WTC11 (cell line): ENCODE data around the gene GORASP1. TPM values are rescaled to one million over a fixed set of nuclear protein-coding genes. Genes with fewer than 3 reads are reported as not detected.

Experiments
- ATAC-seq: fragments of 200-7000 bp; cut with Tn5 transposase; 2 replicates; pipeline ENCODE4 v1.10.0; 2021; ENCODE audit warnings: mild to moderate bottlenecking, moderate library complexity
- CTCF ChIA-PET: fragments of 300-600 bp; sonication (Branson Sonifier 250); formaldehyde crosslinking; loops from one replicate; lab custom pipeline; 2021; ENCODE audit warnings: antibody characterized with exemption; lab: Charles Lee
- POLR2A ChIA-PET: fragments of 350-600 bp; sonication (Branson Sonifier 250); formaldehyde crosslinking; loops from one replicate; lab custom pipeline; 2021; ENCODE audit warnings: antibody characterized with exemption; lab: Charles Lee
- DNase-seq: peaks from one replicate; pipeline ENCODE4 v3.0.0; 2021; ENCODE audit warnings: low spot score
- H3K27ac Mint-ChIP-seq: 2 replicates; pipeline ENCODE4 v1.8.0; 2021; ENCODE audit warnings: mixed read lengths
- H3K27me3 Mint-ChIP-seq: 2 replicates; pipeline ENCODE4 v1.8.0; 2021; ENCODE audit warnings: low read depth, mild to moderate bottlenecking, moderate library complexity, mixed read lengths
- H3K36me3 Mint-ChIP-seq: 2 replicates; pipeline ENCODE4 v1.8.0; 2021; ENCODE audit warnings: mixed read lengths
- H3K4me1 Mint-ChIP-seq: 2 replicates; pipeline ENCODE4 v1.8.0; 2022; ENCODE audit warnings: mixed read lengths
- H3K4me3 Mint-ChIP-seq: 2 replicates; pipeline ENCODE4 v1.8.0; 2021; ENCODE audit warnings: mild to moderate bottlenecking, moderate library complexity, mixed read lengths
- H3K9me3 Mint-ChIP-seq: 2 replicates; pipeline ENCODE4 v1.8.0; 2021; ENCODE audit warnings: mixed read lengths
- CBFB ChIP-seq: sonication (generic); formaldehyde crosslinking; IDR thresholded peaks from 2 replicates; pipeline ENCODE4 v1.8.1; 2022; ENCODE audit warnings: mild to moderate bottlenecking, low read depth, missing genetic modification reagents
- ELF4 ChIP-seq: sonication (generic); formaldehyde crosslinking; IDR thresholded peaks from 2 replicates; pipeline ENCODE4 v1.8.1; 2022; ENCODE audit warnings: low read depth, mild to moderate bottlenecking, moderate library complexity, missing genetic modification reagents
- GABPB1 ChIP-seq: sonication (generic); formaldehyde crosslinking; IDR thresholded peaks from 2 replicates; pipeline ENCODE4 v1.8.1; 2023; ENCODE audit warnings: mild to moderate bottlenecking, missing genetic modification reagents
- GTF2I ChIP-seq: fragments of 250-450 bp; sonication (Bioruptor Pico); conservative IDR thresholded peaks from 2 replicates; pipeline ENCODE4 v1.4.0; 2021; ENCODE audit warnings: mild to moderate bottlenecking
- JUN ChIP-seq: sonication (generic); formaldehyde crosslinking; IDR thresholded peaks from 2 replicates; pipeline ENCODE4 v1.8.0; 2023; ENCODE audit warnings: mild to moderate bottlenecking, missing genetic modification reagents
- KAT7 ChIP-seq: sonication (generic); formaldehyde crosslinking; IDR thresholded peaks from 2 replicates; pipeline ENCODE4 v1.8.1; 2023; ENCODE audit warnings: missing genetic modification reagents, mild to moderate bottlenecking, borderline replicate concordance
- NFE2L1 ChIP-seq: sonication (generic); formaldehyde crosslinking; IDR thresholded peaks from 2 replicates; pipeline ENCODE4 v1.8.1; 2023; ENCODE audit warnings: missing genetic modification reagents
- NFYB ChIP-seq: sonication (generic); formaldehyde crosslinking; conservative IDR thresholded peaks from 2 replicates; pipeline ENCODE4 v1.8.0; 2022; ENCODE audit warnings: low read depth, missing genetic modification reagents
- SP1 ChIP-seq: sonication (generic); formaldehyde crosslinking; conservative IDR thresholded peaks from 2 replicates; pipeline ENCODE4 v1.8.1; 2022; ENCODE audit warnings: missing genetic modification reagents
- ZNF138 ChIP-seq: sonication (generic); formaldehyde crosslinking; conservative IDR thresholded peaks from 2 replicates; pipeline ENCODE4 v1.8.1; 2022; ENCODE audit warnings: mild to moderate bottlenecking, moderate library complexity, missing genetic modification reagents
- ZNF263 ChIP-seq: sonication (generic); formaldehyde crosslinking; IDR thresholded peaks from 2 replicates; pipeline ENCODE4 v1.8.1; 2022; ENCODE audit warnings: low read depth, mild to moderate bottlenecking, moderate library complexity, missing genetic modification reagents
- ZNF317 ChIP-seq: sonication (generic); formaldehyde crosslinking; IDR thresholded peaks from 2 replicates; pipeline ENCODE4 v1.8.1; 2023; ENCODE audit warnings: low read depth, mild to moderate bottlenecking, moderate library complexity, missing genetic modification reagents, borderline replicate concordance
- ZNF396 ChIP-seq: fragments of 250-450 bp; sonication (Bioruptor Pico); IDR thresholded peaks from 2 replicates; pipeline ENCODE4 v1.8.0; 2021; ENCODE audit warnings: mild to moderate bottlenecking, moderate library complexity, borderline replicate concordance
- ZNF416 ChIP-seq: fragments of 250-450 bp; sonication (Bioruptor Pico); IDR thresholded peaks from 2 replicates; pipeline ENCODE4 v1.9.0; 2021; ENCODE audit warnings: mild to moderate bottlenecking, inconsistent platforms
- ZNF671 ChIP-seq: fragments of 250-450 bp; sonication (Bioruptor Pico); IDR thresholded peaks from 2 replicates; pipeline ENCODE4 v1.8.0; 2021; ENCODE audit warnings: mild to moderate bottlenecking
- total RNA-seq: library from RNA; stranded (reverse); gene quantifications from 3 replicates; pipeline ENCODE4 v1.2.3, GENCODE V29; 2021
- TF ChIP-seq, protein P1 (sequence below): fragments of 250-450 bp; sonication (Bioruptor Pico); IDR thresholded peaks from 2 replicates; pipeline ENCODE4 v1.9.0; 2021; ENCODE audit warnings: mild to moderate bottlenecking
- TF ChIP-seq, protein P2 (sequence below): sonication (generic); formaldehyde crosslinking; IDR thresholded peaks from 2 replicates; pipeline ENCODE4 v1.8.1; 2023; ENCODE audit warnings: mild to moderate bottlenecking, missing genetic modification reagents, moderate library complexity
- TF ChIP-seq, protein P3 (sequence below): sonication (generic); formaldehyde crosslinking; conservative IDR thresholded peaks from 2 replicates; pipeline ENCODE4 v1.8.1; 2022; ENCODE audit warnings: mild to moderate bottlenecking, missing genetic modification reagents
- TF ChIP-seq, protein P4 (sequence below): fragments of 250-450 bp; sonication (Bioruptor Pico); IDR thresholded peaks from 2 replicates; pipeline ENCODE4 v1.8.0; 2021; ENCODE audit warnings: mild to moderate bottlenecking
- TF ChIP-seq, protein P5 (sequence below): sonication (generic); formaldehyde crosslinking; IDR thresholded peaks from 2 replicates; pipeline ENCODE4 v1.8.0; 2022; ENCODE audit warnings: mild to moderate bottlenecking, missing genetic modification reagents
- TF ChIP-seq, protein P6 (sequence below): fragments of 250-450 bp; sonication (Bioruptor Pico); conservative IDR thresholded peaks from 2 replicates; pipeline ENCODE4 v1.9.0; 2021; ENCODE audit warnings: mild to moderate bottlenecking
- TF ChIP-seq, protein P7 (sequence below): fragments of 250-450 bp; sonication (Bioruptor Pico); IDR thresholded peaks from 2 replicates; pipeline ENCODE4 v1.9.0; 2021; ENCODE audit warnings: moderate library complexity, mild to moderate bottlenecking, inconsistent platforms, borderline replicate concordance

GORASP1 gene
- total RNA-seq, 1 experiment from 2014 or later: 47.4 TPM

DNA sequence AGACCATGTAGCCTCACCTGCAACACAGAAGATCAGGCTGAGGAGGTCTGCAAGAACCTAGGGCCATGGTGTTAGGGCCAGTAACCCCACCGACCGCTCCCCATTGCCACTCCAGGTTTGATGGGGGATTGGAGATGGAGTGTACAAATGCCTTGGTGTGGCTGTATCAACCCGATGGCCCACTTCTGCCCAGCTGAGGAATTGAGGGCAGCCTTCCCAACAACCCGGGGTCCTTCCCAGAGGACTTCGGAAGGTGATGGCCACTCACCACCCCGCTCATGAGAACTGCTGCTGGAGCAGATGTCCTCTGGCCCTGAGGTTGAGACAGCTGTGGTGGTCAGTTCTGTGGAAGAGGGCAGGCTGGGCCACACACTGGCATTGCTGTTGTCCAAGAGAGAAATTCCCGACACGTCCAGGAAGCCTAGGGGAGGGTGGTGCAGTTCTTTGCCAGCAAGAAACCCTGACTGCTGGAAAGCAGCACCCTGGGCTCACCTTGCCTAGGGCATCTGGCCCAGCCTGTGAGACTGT is 8.9 kb downstream of the GORASP1 start:
- CTCF ChIA-PET: no interaction called here

DNA sequence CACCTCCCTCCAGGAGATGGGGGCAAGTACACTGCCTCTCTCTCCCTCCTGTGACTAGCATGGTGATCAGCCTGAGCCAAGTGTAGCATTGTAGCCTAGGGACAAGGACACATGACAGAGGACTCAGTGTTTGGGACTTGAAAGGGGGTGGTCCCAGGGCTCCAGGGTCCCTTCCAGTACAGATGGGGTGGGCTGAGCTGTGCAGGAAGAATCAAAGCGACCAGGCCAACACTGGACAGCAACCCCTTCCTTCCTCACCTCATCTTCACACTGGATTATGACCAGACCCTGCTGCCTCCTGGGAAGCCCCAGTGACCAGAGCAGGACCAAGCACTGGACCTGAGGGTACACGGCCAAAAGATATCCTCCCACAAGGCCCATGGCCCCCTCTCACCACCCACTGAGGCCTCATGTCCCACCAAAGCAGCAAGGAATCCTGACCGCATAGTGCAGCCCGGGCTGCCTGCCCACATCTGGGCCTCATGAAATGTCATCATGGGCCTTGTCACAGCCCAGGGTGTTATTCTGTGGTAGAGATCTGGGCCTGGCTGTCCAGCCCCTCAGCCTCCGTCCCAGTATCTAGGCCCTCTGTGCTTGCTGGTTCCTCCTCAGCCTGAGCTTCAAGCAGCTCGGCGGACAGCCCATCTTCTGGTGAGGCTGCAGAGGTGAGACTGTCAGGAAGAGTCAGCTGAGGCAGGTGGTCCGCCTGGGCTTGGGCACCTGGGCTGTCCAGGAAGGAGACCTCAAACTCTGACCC is 9.5 kb downstream of the GORASP1 start:
- DNase-seq: no peak
- Mint-ChIP-seq H3K27me3 (no peaks in the 10 kb centered on the region), H3K4me1 (no peaks in the 10 kb centered on the region), H3K4me3 (no peak overlapping the region), H3K9me3 (no peaks in the 10 kb centered on the region), H3K36me3 (peaks cover 46% of the 10 kb centered on the region), H3K27ac (no peak overlapping the region)
- TF ChIP-seq ZNF671 (CRISPR knock-in tag) (no peak), NFE2L1 (CRISPR knock-in tag) (no peak), ZNF138 (CRISPR knock-in tag) (no peak), ZNF317 (CRISPR knock-in tag) (no peak), ELF4 (CRISPR knock-in tag) (no peak), NFYB (no peak), ZNF263 (no peak), GTF2I (CRISPR knock-in tag) (no peak)
- TF ChIP-seq, protein P1, sequence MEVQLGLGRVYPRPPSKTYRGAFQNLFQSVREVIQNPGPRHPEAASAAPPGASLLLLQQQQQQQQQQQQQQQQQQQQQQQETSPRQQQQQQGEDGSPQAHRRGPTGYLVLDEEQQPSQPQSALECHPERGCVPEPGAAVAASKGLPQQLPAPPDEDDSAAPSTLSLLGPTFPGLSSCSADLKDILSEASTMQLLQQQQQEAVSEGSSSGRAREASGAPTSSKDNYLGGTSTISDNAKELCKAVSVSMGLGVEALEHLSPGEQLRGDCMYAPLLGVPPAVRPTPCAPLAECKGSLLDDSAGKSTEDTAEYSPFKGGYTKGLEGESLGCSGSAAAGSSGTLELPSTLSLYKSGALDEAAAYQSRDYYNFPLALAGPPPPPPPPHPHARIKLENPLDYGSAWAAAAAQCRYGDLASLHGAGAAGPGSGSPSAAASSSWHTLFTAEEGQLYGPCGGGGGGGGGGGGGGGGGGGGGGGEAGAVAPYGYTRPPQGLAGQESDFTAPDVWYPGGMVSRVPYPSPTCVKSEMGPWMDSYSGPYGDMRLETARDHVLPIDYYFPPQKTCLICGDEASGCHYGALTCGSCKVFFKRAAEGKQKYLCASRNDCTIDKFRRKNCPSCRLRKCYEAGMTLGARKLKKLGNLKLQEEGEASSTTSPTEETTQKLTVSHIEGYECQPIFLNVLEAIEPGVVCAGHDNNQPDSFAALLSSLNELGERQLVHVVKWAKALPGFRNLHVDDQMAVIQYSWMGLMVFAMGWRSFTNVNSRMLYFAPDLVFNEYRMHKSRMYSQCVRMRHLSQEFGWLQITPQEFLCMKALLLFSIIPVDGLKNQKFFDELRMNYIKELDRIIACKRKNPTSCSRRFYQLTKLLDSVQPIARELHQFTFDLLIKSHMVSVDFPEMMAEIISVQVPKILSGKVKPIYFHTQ: no peak
- TF ChIP-seq, protein P2, sequence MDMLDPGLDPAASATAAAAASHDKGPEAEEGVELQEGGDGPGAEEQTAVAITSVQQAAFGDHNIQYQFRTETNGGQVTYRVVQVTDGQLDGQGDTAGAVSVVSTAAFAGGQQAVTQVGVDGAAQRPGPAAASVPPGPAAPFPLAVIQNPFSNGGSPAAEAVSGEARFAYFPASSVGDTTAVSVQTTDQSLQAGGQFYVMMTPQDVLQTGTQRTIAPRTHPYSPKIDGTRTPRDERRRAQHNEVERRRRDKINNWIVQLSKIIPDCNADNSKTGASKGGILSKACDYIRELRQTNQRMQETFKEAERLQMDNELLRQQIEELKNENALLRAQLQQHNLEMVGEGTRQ (CRISPR knock-in tag): no peak
- TF ChIP-seq, protein P3, sequence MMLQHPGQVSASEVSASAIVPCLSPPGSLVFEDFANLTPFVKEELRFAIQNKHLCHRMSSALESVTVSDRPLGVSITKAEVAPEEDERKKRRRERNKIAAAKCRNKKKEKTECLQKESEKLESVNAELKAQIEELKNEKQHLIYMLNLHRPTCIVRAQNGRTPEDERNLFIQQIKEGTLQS: no peak
- ChIA-PET POLR2A (no interaction called here), CTCF (interaction anchor here (1.8 to 2.5 kb wide), 2 partner anchors 191 to 194 kb away, joined by 7 to 9 read pairs; no protein-coding TSS in a partner anchor)
- ATAC-seq: no peak

More for the DNA sequence above, 8.9 kb downstream of the GORASP1 start:
- TF ChIP-seq KAT7 (CRISPR knock-in tag): no peak
- TF ChIP-seq, protein P4, sequence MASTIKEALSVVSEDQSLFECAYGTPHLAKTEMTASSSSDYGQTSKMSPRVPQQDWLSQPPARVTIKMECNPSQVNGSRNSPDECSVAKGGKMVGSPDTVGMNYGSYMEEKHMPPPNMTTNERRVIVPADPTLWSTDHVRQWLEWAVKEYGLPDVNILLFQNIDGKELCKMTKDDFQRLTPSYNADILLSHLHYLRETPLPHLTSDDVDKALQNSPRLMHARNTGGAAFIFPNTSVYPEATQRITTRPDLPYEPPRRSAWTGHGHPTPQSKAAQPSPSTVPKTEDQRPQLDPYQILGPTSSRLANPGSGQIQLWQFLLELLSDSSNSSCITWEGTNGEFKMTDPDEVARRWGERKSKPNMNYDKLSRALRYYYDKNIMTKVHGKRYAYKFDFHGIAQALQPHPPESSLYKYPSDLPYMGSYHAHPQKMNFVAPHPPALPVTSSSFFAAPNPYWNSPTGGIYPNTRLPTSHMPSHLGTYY (CRISPR knock-in tag): no peak
- Mint-ChIP-seq H3K27ac (no peak overlapping the region), H3K4me1 (no peaks in the 10 kb centered on the region), H3K9me3 (no peaks in the 10 kb centered on the region), H3K36me3 (peaks cover 44% of the 10 kb centered on the region), H3K4me3 (no peak overlapping the region), H3K27me3 (no peaks in the 10 kb centered on the region)
- POLR2A ChIA-PET: no interaction called here
- ATAC-seq (no peak), DNase-seq (no peak)

DNA sequence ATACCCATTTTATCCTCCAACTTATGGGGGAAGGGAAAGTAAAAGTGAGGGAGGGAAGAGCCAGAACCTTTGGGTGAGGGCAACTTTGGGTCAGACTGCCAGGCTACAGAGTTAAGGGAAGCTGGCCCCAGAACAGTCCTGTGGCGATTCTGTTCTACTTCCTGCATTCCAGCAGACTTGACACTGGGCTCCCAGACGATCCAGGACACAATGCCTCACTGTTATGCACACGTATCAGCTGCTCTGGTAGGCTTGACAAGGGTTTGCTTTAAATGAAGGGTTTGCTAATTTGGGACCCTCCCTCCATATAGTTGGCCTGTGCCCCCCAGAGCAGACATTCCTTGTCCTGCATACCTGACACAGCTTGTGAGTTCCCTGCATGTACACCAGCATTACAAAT is 10.7 kb downstream of the GORASP1 start:
- DNase-seq (no peak), ATAC-seq (peak; percentile 29)
- TF ChIP-seq ZNF396: no peak
- no peak for TF ChIP-seq SP1 (CRISPR knock-in tag)
- TF ChIP-seq CBFB: no peak
- no peak for TF ChIP-seq ZNF416 (CRISPR knock-in tag)
- TF ChIP-seq, protein P5, sequence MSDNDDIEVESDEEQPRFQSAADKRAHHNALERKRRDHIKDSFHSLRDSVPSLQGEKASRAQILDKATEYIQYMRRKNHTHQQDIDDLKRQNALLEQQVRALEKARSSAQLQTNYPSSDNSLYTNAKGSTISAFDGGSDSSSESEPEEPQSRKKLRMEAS: no peak
- TF ChIP-seq ZNF317 (CRISPR knock-in tag): no peak
- TF ChIP-seq, protein P6, sequence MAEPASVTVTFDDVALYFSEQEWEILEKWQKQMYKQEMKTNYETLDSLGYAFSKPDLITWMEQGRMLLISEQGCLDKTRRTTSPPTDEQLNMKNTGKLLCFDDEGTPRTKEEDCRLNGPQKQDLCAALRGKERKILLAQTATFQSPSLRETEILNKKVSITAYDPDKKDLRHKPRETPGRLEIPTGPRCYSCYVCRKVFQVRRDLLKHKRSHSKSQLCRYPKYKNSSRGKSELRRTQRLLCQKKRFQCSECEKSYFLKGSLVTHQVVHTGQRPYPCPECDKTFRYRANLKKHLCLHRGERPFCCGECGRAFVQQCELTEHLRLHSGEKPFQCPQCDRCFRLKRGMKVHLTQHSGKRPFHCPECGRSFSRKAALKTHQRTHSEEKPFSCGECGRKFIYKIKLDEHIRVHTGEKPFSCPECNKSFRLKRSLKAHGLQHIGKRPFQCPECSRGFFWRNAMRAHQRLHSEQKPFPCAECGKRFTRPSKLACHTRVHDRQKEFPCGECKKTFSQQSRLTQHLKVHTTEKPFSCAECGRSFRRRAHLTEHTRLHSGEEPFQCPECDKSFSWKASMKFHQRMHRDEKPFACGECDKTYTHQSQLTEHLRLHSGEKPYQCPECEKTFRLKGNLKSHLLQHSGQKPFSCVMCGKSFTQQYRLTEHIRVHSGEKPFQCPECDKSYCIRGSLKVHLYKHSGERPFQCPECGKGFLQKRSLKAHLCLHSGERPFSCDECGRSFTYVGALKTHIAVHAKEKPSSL (CRISPR knock-in tag): no peak
- TF ChIP-seq JUN (CRISPR knock-in tag): no peak
- no peak for TF ChIP-seq KAT7 (CRISPR knock-in tag)
- TF ChIP-seq, protein P7, sequence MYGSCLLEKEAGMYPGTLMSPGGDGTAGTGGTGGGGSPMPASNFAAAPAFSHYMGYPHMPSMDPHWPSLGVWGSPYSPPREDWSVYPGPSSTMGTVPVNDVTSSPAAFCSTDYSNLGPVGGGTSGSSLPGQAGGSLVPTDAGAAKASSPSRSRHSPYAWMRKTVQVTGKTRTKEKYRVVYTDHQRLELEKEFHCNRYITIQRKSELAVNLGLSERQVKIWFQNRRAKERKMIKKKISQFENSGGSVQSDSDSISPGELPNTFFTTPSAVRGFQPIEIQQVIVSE (CRISPR knock-in tag): no peak
- no peak for TF ChIP-seq GABPB1 (CRISPR knock-in tag)
- ChIA-PET POLR2A (no interaction called here), CTCF (interaction anchor here (0.8 to 2.5 kb wide), 3 partner anchors 11 to 195 kb away, joined by 3 to 9 read pairs (median 7); no protein-coding TSS in a partner anchor)
- no peaks in the 10 kb centered on the region for H3K9me3 Mint-ChIP-seq
- no peak overlapping the region for H3K4me3 Mint-ChIP-seq
- H3K36me3 Mint-ChIP-seq: peaks cover 52% of the 10 kb centered on the region
- no peaks in the 10 kb centered on the region for H3K4me1 Mint-ChIP-seq
- H3K27me3 Mint-ChIP-seq: no peaks in the 10 kb centered on the region
- H3K27ac Mint-ChIP-seq: no peak overlapping the region
